ENCODE data around the gene PRB2. TPM values are rescaled to one million over a fixed set of nuclear protein-coding genes. Genes with fewer than 3 reads are reported as not detected.

Gene PRB2
- 0.42 TPM in 1 of 2 replicates, not detected in the other for total RNA-seq (2014; rRNA removed; shearing (Covaris generic))

DNA sequence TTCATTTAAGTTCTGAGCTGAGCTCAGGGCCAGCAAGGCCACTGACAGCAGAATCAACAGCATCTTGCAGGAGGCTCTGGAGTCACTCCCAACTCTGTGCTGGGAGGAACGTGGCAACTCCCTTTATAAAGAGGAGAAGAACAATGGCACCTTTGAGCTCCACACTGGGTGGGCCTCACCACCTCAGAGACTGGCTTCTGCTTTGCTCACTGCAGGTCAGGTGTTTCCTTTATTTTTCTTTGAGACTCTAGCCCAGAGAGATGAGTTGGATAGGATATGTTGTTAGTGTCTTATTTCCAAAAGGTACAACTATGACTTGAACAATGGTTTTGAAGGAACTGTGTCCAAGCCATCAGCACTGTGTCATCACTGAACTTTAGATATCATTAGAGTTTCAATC lies at the start of gene PRB2:
Gene PRB2, minus strand, starts transcription at position 101 of the 400 bp plus-strand sequence. Its CDS starts 38 bp downstream, at position 63.

Other genes with a start within 250 kb of the PRB2 start
- gene SMIM10L1, start 224.4 kb downstream of the PRB2 start, total RNA-seq (2014; rRNA removed; shearing (Covaris generic)): 15.3 and 16.5 TPM in 2 replicates
- not detected in 2 replicates for gene TAS2R42, start 208.6 kb downstream of the PRB2 start, total RNA-seq (2014; rRNA removed; shearing (Covaris generic))
- not detected in 2 replicates for gene PRB3, start 125.9 kb downstream of the PRB2 start, total RNA-seq (2014; rRNA removed; shearing (Covaris generic))
- not detected in 2 replicates for gene PRB4, start 85.1 kb downstream of the PRB2 start, total RNA-seq (2014; rRNA removed; shearing (Covaris generic))